Breast epithelium (tissue), 4 donors: ENCODE measurements around the gene CMA1. TPM values are rescaled to one million over a fixed set of nuclear protein-coding genes. Genes with fewer than 3 reads are reported as not detected.

Source experiments
- DNase-seq, 2 donors: peaks; one replicate each; pipeline ENCODE4 v3.0.0-alpha.2; 2019; ENCODE audit warnings: low spot score in 2 of 2
- H3K27ac ChIP-seq, 2 donors: fragments of 200-600 bp; sonication (generic) in 1 of 2; one replicate each; pipeline ENCODE4 v1.5.1; 2016 to 2019; ENCODE audit warnings: mild to moderate bottlenecking in 1 of 2
- H3K27me3 ChIP-seq, 2 donors: fragments of 200-600 bp; sonication (generic) in 1 of 2; one replicate each; pipeline versions ENCODE4 v1.5.1 to v1.6.0; 2017 to 2019; ENCODE audit warnings: control low read depth in 1 of 2, mild to moderate bottlenecking in 1 of 2
- H3K36me3 ChIP-seq: fragments of 200-600 bp; one replicate; pipeline ENCODE4 v1.5.1; 2019
- H3K4me1 ChIP-seq, 2 donors: fragments of 200-600 bp; sonication (generic); one replicate each; pipeline ENCODE4 v1.5.1; 2016 to 2019; ENCODE audit warnings: control low read depth in 1 of 2
- H3K4me3 ChIP-seq, 3 donors: fragments of 200-600 bp; sonication (generic); 1 replicate in 2 of 3; 2 replicates in 1 of 3; pipeline ENCODE4 v1.5.1; 2016 to 2019; ENCODE audit warnings: mild to moderate bottlenecking in 3 of 3, moderate library complexity in 2 of 3
- H3K9me3 ChIP-seq, 2 donors: fragments of 200-600 bp; sonication (generic) in 1 of 2; one replicate each; pipeline ENCODE4 v1.5.1; 2016 to 2019; ENCODE audit warnings: control low read depth in 1 of 2
- CTCF ChIP-seq, 3 donors: fragments of 450-650 bp; IDR thresholded peaks; one replicate each; pipeline ENCODE4 v1.5.1; 2016 to 2017; ENCODE audit warnings: antibody characterized with exemption in 3 of 3, mild to moderate bottlenecking in 3 of 3, moderate library complexity in 3 of 3
- POLR2A ChIP-seq: fragments of 450-650 bp; IDR thresholded peaks from one replicate; pipeline ENCODE4 v1.6.1; 2016; ENCODE audit warnings: antibody characterized with exemption, mild to moderate bottlenecking, moderate library complexity
- POLR2AphosphoS5 ChIP-seq, 3 donors: sonication (generic); formaldehyde crosslinking; IDR thresholded peaks; one replicate each; pipeline ENCODE4 v1.6.1; 2017; ENCODE audit warnings: antibody characterized with exemption in 3 of 3
- intact Hi-C: fragments of 100-400 bp; cut with DNase I; formaldehyde crosslinking; loops from one replicate; pipeline ENCODE4 v1.15.1; 2023; ENCODE audit warnings: low total_unique reads
- total RNA-seq, 3 donors: library from RNA; depleted of rRNA; stranded (reverse); fragments of >200 nt; gene quantifications; one replicate each; pipeline ENCODE4 v1.1.0, GENCODE V29; 2016

The CMA1 gene
- total RNA-seq, 3 donors from 2014 or later: 0.66 to 7.2 TPM; not detected in 1

- H3K9me3 ChIP-seq: no peaks in the 10 kb centered on the region
- no peak for TF ChIP-seq POLR2AphosphoS5 (IDR thresholded peaks at IDR 0.05)
- no peak for TF ChIP-seq CTCF (IDR thresholded peaks at IDR 0.05)
- TF ChIP-seq POLR2A: no peak
Measured at GRCh38 chr14:24465368-24465767, 42.7 kb downstream of the CMA1 start.

DNA sequence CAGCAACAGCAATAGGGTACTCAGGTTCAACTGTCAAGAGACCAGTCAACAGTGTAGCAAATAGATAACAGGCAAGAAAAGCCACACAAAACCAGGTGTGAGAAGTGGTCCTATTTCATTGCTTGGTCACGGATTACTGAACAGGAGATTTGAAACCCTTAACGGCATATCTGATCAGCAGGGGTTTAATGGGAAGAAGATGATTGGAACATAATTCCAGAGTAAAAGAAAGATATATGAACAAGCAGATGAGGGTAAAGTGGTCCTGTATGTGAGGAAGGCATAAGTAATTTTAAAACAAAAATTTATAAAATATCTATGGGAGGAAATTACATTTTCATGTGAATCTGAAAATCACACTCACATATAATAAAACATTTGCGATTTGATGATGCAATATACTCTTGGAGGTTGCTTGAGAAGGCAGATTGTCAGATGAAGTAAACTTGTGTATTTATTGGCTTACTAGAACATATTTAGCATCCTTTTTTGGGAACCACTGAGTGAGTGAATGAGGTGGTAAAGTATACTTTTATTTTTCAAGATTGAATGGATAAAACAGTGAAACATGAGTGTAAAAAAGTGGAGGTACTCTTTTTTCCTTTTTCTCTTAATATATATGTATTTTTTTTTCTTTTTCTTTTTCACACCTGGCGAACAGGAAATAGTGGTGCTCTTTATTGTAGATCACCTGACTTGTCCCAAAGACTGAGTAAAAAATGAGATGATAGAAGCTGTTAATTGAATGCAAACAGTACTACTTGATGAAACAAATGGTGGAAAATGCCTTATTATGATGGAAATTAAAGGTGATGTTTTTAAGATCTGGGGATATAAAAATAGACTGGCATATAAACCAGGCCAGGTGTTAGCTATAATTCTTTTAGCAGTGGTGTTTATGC lies 43.9 kb downstream of the CMA1 start:
- no peaks in the 10 kb centered on the region for H3K27me3 ChIP-seq
- TF ChIP-seq POLR2A: no peak
- TF ChIP-seq CTCF (IDR thresholded peaks at IDR 0.05): no peak
- no peak for TF ChIP-seq POLR2AphosphoS5 (IDR thresholded peaks at IDR 0.05)
- H3K4me3 ChIP-seq: no peak overlapping the region
- intact Hi-C loops: no loop called here
- no peaks in the 10 kb centered on the region for H3K36me3 ChIP-seq
- no peaks in the 10 kb centered on the region for H3K9me3 ChIP-seq
- no peak for DNase-seq
- no peaks in the 10 kb centered on the region for H3K4me1 ChIP-seq
- no peak overlapping the region for H3K27ac ChIP-seq

More at GRCh38 chr14:24465368-24465767, 42.7 kb downstream of the CMA1 start:
- no peaks in the 10 kb centered on the region for H3K36me3 ChIP-seq
- intact Hi-C loops: no loop called here
- no peak overlapping the region for H3K4me3 ChIP-seq
- H3K27me3 ChIP-seq: no peaks in the 10 kb centered on the region
- H3K27ac ChIP-seq: no peak overlapping the region
- H3K4me1 ChIP-seq: no peaks in the 10 kb centered on the region
- DNase-seq: no peak

- H3K9me3 ChIP-seq: no peaks in the 10 kb centered on the region
- no peaks in the 10 kb centered on the region for H3K27me3 ChIP-seq
- TF ChIP-seq POLR2A (no peak), CTCF (IDR thresholded peaks at IDR 0.05) (no peak), POLR2AphosphoS5 (IDR thresholded peaks at IDR 0.05) (no peak)
- no peak overlapping the region for H3K4me3 ChIP-seq
- no peaks in the 10 kb centered on the region for H3K36me3 ChIP-seq
- no peaks in the 10 kb centered on the region for H3K4me1 ChIP-seq
- intact Hi-C loops: no loop called here
- no peak for DNase-seq
- H3K27ac ChIP-seq: no peak overlapping the region
Measured at GRCh38 chr14:24463017-24463883, 44.8 kb downstream of the CMA1 start.

DNA sequence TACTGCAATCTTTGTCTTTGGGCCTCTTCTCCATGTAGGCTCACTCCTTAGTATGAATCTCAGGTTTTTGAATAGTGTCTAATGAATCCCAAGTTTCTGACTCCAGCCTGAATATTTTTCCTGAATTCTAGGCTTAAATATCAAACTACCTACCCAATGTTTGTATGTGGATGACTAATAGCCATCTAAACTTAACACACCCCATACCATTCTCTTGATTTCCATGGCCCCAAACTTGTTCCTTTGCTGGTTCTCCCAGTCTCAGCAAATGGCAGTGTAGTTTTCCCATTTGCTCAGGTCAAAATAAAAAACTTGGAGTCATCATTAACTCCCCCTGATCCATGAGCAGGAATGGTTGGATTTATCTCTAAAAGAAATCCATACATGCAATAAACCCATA lies 46.7 kb downstream of the CMA1 start:
- Histone ChIP-seq H3K9me3 (no peaks in the 10 kb centered on the region), H3K27me3 (no peaks in the 10 kb centered on the region), H3K27ac (no peak overlapping the region), H3K4me1 (no peaks in the 10 kb centered on the region), H3K36me3 (no peaks in the 10 kb centered on the region), H3K4me3 (no peak overlapping the region)
- DNase-seq: no peak
- TF ChIP-seq POLR2AphosphoS5 (IDR thresholded peaks at IDR 0.05): no peak
- no peak for TF ChIP-seq POLR2A
- no peak for TF ChIP-seq CTCF (IDR thresholded peaks at IDR 0.05)
- intact Hi-C loops: no loop called here

- Histone ChIP-seq H3K27me3 (no peaks in the 10 kb centered on the region), H3K4me3 (no peak overlapping the region), H3K27ac (no peak overlapping the region), H3K36me3 (no peaks in the 10 kb centered on the region), H3K9me3 (no peaks in the 10 kb centered on the region), H3K4me1 (no peaks in the 10 kb centered on the region)
- intact Hi-C loops: no loop called here
- no peak for DNase-seq
- TF ChIP-seq CTCF (IDR thresholded peaks at IDR 0.05) (no peak), POLR2AphosphoS5 (IDR thresholded peaks at IDR 0.05) (no peak), POLR2A (no peak)
Measured at GRCh38 chr14:24459331-24459730, 48.7 kb downstream of the CMA1 start.
